ENCODE measurements around the gene LHX6. TPM values are rescaled to one million over a fixed set of nuclear protein-coding genes. Genes with fewer than 3 reads are reported as not detected.

LHX6 gene
- total and polyA plus RNA-seq, 2 of the 13 experiments (the other 11 are each of a cell fraction or from before 2014, with no cell fraction given), result 1.1 to 1.3 TPM

DNA sequence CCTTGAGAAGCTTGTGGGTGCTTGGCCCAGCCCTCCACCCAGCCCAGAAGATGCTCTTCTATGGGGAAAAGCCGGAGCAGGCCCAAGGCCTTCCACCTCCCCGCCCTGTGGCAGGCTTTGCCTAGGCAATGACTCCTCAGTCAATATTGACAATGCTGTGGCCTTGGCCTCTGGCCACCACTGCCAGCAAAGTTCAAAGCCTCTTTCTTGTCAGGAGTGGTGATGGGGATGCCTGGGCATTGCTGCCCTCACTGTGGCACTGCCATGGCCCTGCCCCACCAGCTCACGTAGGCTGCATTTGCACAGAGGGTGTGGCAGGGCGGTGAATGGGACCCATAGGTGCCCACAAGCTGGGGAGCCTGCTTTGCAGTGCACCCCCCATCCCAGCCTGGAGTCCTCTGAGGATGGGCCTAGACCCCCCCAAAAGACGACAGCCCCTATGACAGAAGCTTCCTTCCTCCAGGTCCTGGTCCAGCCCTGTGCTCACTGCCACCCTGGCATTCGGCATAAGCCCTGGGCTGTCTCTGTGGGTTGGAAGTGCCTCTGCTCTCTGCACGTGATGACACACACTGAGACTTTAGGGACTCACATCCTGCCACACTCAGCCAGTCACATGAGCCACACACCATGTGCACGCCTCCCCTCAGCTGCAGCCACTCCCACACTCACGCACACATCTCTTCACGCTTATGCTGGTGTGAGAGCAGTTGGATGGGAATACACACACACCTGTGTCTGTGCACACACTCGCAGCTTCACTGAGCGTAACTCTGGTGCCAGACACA lies 38.0 kb downstream of the LHX6 start:
- CTCF ChIA-PET (ENCODE audit: low intra/inter-chr PET ratio, low total read pairs), result no interaction called here
- Histone ChIP-seq H3K4me2 (ENCODE audit: low read depth, low read length) (peak overlapping the region; percentile 30; the same call in 1 of the 2 replicates), H3K4me1 (ENCODE audit: insufficient read depth, low read length) (peaks cover 75% of the 10 kb centered on the region), H4K20me1 (ENCODE audit: insufficient read depth, low read length) (no peaks in the 10 kb centered on the region), H3K36me3 (replicated peaks in 1 of 2; ENCODE audit: control insufficient read depth in 1 of 2, insufficient read depth in 2 of 2, low read length in 2 of 2) (no peaks in the 10 kb centered on the region), H2AFZ (ENCODE audit: low read length) (no peak overlapping the region), H3K9ac (ENCODE audit: insufficient read depth, low read depth, low read length) (no peak overlapping the region), H3K27me3 (ENCODE audit: control insufficient read depth in 1 of 2, insufficient read depth in 2 of 2, low read length in 2 of 2) (no peaks in the 10 kb centered on the region), H3K4me3 (replicated peaks in 1 of 3; ENCODE audit: insufficient read depth in 1 of 3, low read depth in 2 of 3, low read length in 3 of 3) (no peak overlapping the region), H3K79me2 (ENCODE audit: insufficient read depth, low read length) (no peaks in the 10 kb centered on the region), H3K27ac (ENCODE audit: extremely low read length, insufficient read depth, low read length) (no peak overlapping the region), H3K9me3 (ENCODE audit: low read length) (no peaks in the 10 kb centered on the region)
- no peak for FAIRE-seq
- POLR2A ChIA-PET, result interaction anchor here (0.5 to 2.8 kb wide), 3 partner anchors 10 to 74 kb away, joined by 3 to 15 read pairs (median 10); partner anchors contain the start of genes MRRF and RBM18
- WGBS (ENCODE audit: low lambda C conversion rate), result 42% methylated on average over 8 of the region's 12 CpGs
- in situ Hi-C loops (cut with HindIII; ENCODE audit: extremely low pct_ligation_motif_present, low pct_unique_long_range_greater_than_20kb), result no loop called here
- BruUV-seq (replicated peaks), result no TSS peak
- peak; percentile 17 for ATAC-seq
- DNase-seq (ENCODE audit: low spot score), result peak; percentile 52
- intact Hi-C loops (cut with micrococcal nuclease; ENCODE audit: unreplicated experiment), result no loop called here
- 0 out of 2 replicates have a peak, but pooled peaks have one; percentile 16 for TF ChIP-seq ELF3 (CRISPR knock-in tag; IDR thresholded peaks at IDR 0.05)
- TF ChIP-seq GABPA (IDR thresholded peaks at IDR 0.05; ENCODE audit: low read depth, low read length), result no peak
- no peak for TF ChIP-seq GABPA (CRISPR knock-in tag; IDR thresholded peaks at IDR 0.05; ENCODE audit: low read depth)
- 0 out of 2 replicates have a peak, but pooled peaks have one; percentile 54 for TF ChIP-seq FOXA1 (IDR thresholded peaks at IDR 0.05)
- peak; percentile 98 for TF ChIP-seq FOXA1 (CRISPR knock-in tag; IDR thresholded peaks at IDR 0.05)
- peak; percentile 44 for TF ChIP-seq SAP130 (CRISPR knock-in tag; IDR thresholded peaks at IDR 0.05; ENCODE audit: low read depth)
- TF ChIP-seq HDAC2 (CRISPR knock-in tag; IDR thresholded peaks at IDR 0.05), result peak; percentile 92
- TF ChIP-seq, protein P1, sequence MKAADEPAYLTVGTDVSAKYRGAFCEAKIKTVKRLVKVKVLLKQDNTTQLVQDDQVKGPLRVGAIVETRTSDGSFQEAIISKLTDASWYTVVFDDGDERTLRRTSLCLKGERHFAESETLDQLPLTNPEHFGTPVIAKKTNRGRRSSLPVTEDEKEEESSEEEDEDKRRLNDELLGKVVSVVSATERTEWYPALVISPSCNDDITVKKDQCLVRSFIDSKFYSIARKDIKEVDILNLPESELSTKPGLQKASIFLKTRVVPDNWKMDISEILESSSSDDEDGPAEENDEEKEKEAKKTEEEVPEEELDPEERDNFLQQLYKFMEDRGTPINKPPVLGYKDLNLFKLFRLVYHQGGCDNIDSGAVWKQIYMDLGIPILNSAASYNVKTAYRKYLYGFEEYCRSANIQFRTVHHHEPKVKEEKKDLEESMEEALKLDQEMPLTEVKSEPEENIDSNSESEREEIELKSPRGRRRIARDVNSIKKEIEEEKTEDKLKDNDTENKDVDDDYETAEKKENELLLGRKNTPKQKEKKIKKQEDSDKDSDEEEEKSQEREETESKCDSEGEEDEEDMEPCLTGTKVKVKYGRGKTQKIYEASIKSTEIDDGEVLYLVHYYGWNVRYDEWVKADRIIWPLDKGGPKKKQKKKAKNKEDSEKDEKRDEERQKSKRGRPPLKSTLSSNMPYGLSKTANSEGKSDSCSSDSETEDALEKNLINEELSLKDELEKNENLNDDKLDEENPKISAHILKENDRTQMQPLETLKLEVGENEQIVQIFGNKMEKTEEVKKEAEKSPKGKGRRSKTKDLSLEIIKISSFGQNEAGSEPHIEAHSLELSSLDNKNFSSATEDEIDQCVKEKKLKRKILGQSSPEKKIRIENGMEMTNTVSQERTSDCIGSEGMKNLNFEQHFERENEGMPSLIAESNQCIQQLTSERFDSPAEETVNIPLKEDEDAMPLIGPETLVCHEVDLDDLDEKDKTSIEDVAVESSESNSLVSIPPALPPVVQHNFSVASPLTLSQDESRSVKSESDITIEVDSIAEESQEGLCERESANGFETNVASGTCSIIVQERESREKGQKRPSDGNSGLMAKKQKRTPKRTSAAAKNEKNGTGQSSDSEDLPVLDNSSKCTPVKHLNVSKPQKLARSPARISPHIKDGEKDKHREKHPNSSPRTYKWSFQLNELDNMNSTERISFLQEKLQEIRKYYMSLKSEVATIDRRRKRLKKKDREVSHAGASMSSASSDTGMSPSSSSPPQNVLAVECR (CRISPR knock-in tag; IDR thresholded peaks at IDR 0.05; ENCODE audit: borderline replicate concordance), result peak; percentile 17; the same call in 1 of the 2 replicates
- no peak for TF ChIP-seq ZFP36L1 (CRISPR knock-in tag; IDR thresholded peaks at IDR 0.05)
- no peak for TF ChIP-seq HOXA9 (CRISPR knock-in tag; IDR thresholded peaks at IDR 0.05; ENCODE audit: borderline replicate concordance)
- peak; percentile 25; the same call in 1 of the 2 replicates for TF ChIP-seq FOXK1 (CRISPR knock-in tag; IDR thresholded peaks at IDR 0.05; ENCODE audit: borderline replicate concordance, low read depth)
- peak; percentile 67 for TF ChIP-seq HNF4G (IDR thresholded peaks at IDR 0.05; ENCODE audit: borderline replicate concordance, low read depth, low read length)
- TF ChIP-seq HNF4G (CRISPR knock-in tag; IDR thresholded peaks at IDR 0.05; ENCODE audit: borderline replicate concordance, low read depth), result no peak
- TF ChIP-seq HNRNPL (IDR thresholded peaks at IDR 0.05; ENCODE audit: low read depth, low read length), result peak; percentile 100
- peak; percentile 59; the same call in 1 of the 2 replicates for TF ChIP-seq TCF7 (IDR thresholded peaks at IDR 0.05; ENCODE audit: low read depth)
- no peak for TF ChIP-seq ZNF776 (CRISPR knock-in tag; IDR thresholded peaks at IDR 0.05)

Data from HepG2 (cell line).